DMS79 (cell line): ENCODE results near the gene SP2.

Source experiments
- DNase-seq: peaks from one replicate; lab custom pipeline; 2025; lab: John Stamatoyannopoulos, UW

SP2 gene

GRCh38 chr17:47949197-47949759, 53.2 kb downstream of the SP2 start:
- peak; percentile 67 for DNase-seq

GRCh38 chr17:47949946-47950345, 53.9 kb downstream of the SP2 start:
- no peak for DNase-seq

- DNase-seq, result no peak
These were observed 54.4 kb downstream of the SP2 start for GRCh38 chr17:47950448-47950847.

GRCh38 chr17:47952171-47953021, 56.4 kb downstream of the SP2 start:
- no peak for DNase-seq

GRCh38 chr17:47953909-47954308, 57.9 kb downstream of the SP2 start:
- DNase-seq, result no peak

- peak; percentile 95 for DNase-seq
These were observed 59.7 kb downstream of the SP2 start for GRCh38 chr17:47955497-47956461.

GRCh38 chr17:47956791-47957590, 61.0 kb downstream of the SP2 start:
- DNase-seq, result no peak

GRCh38 chr17:47957591-47958490, 61.8 kb downstream of the SP2 start, which contains the start of gene PRR15L:
Gene PRR15L (minus strand): TSS chr17:47957883. CDS start chr17:47953234, 4,649 bp downstream.
- peak; percentile 96 for DNase-seq

- DNase-seq, result peak; percentile 53
These were observed 64.0 kb downstream of the SP2 start for GRCh38 chr17:47959825-47960655.

- no peak for DNase-seq
These were observed 65.4 kb downstream of the SP2 start for GRCh38 chr17:47961406-47961805.

GRCh38 chr17:47962901-47963300, 66.9 kb downstream of the SP2 start:
- DNase-seq, result no peak

GRCh38 chr17:47964856-47965255, 68.8 kb downstream of the SP2 start:
- DNase-seq, result no peak

GRCh38 chr17:47966079-47966519, 70.1 kb downstream of the SP2 start:
- no peak for DNase-seq

- DNase-seq, result no peak
These were observed 71.7 kb downstream of the SP2 start for GRCh38 chr17:47967607-47968252.

GRCh38 chr17:47968836-47969235, 72.8 kb downstream of the SP2 start:
- DNase-seq, result no peak

- no peak for DNase-seq
These were observed 74.1 kb downstream of the SP2 start for GRCh38 chr17:47969930-47970724.

GRCh38 chr17:47970725-47971499, 74.9 kb downstream of the SP2 start, which contains the start of gene CDK5RAP3:
Gene CDK5RAP3 (plus strand): TSS chr17:47971113. CDS start chr17:47971147, 34 bp downstream.
- peak; percentile 98 for DNase-seq
